GM06990 (cell line): ENCODE measurements around the gene CCDC188.

Source experiments
- DNase-seq: peaks from one replicate; pipeline ENCODE4 v3.0.0-alpha.2; 2011; ENCODE audit not compliant: insufficient read length; ENCODE audit errors: extremely low read depth
- H3K27me3 ChIP-seq: replicated peaks from 2 replicates; pipeline ENCODE4 v1.6.0; 2011; ENCODE audit warnings: low read length; ENCODE audit not compliant: control insufficient read depth, insufficient read depth
- H3K36me3 ChIP-seq: 2 replicates; pipeline ENCODE4 v1.5.1; 2011; ENCODE audit warnings: low read length; ENCODE audit not compliant: control insufficient read depth, insufficient read depth
- H3K4me3 ChIP-seq: replicated peaks from 2 replicates; pipeline ENCODE4 v1.5.1; 2011; ENCODE audit warnings: low read depth, mild to moderate bottlenecking, control low read depth, low read length
- CTCF ChIP-seq: IDR thresholded peaks from 2 replicates; pipeline ENCODE4 v1.5.1; 2011; ENCODE audit warnings: low read length, control low read depth, mild to moderate bottlenecking, inconsistent platforms; ENCODE audit not compliant: insufficient read depth, poor library complexity, severe bottlenecking

Gene CCDC188

GRCh38 chr22:20183101-20183500 lies 32.2 kb upstream of the CCDC188 start:
- TF ChIP-seq CTCF = no peak
- Histone ChIP-seq H3K4me3 (no peak overlapping the region), H3K27me3 (no peaks in the 10 kb centered on the region; the same call in 1 of the 2 replicates), H3K36me3 (no peaks in the 10 kb centered on the region)
- DNase-seq = no peak

- no peaks in the 10 kb centered on the region for H3K36me3 ChIP-seq
- no peaks in the 10 kb centered on the region; the same call in 1 of the 2 replicates for H3K27me3 ChIP-seq
- H3K4me3 ChIP-seq = no peak overlapping the region
- TF ChIP-seq CTCF = no peak
- no peak for DNase-seq
Observed at GRCh38 chr22:20182365-20182764, 31.5 kb upstream of the CCDC188 start.

GRCh38 chr22:20181884-20182236 lies 31.0 kb upstream of the CCDC188 start:
- no peak for TF ChIP-seq CTCF
- no peak for DNase-seq
- no peaks in the 10 kb centered on the region; the same call in 1 of the 2 replicates for H3K27me3 ChIP-seq
- no peaks in the 10 kb centered on the region for H3K36me3 ChIP-seq
- H3K4me3 ChIP-seq = no peak overlapping the region

GRCh38 chr22:20181194-20181883 lies 30.5 kb upstream of the CCDC188 start:
- H3K4me3 ChIP-seq = no peak overlapping the region
- no peaks in the 10 kb centered on the region; the same call in 1 of the 2 replicates for H3K27me3 ChIP-seq
- no peaks in the 10 kb centered on the region for H3K36me3 ChIP-seq
- DNase-seq = no peak
- no peak for TF ChIP-seq CTCF

- Histone ChIP-seq H3K36me3 (no peaks in the 10 kb centered on the region), H3K4me3 (no peak overlapping the region), H3K27me3 (no peaks in the 10 kb centered on the region; the same call in 1 of the 2 replicates)
- no peak for DNase-seq
- no peak for TF ChIP-seq CTCF
Observed at GRCh38 chr22:20180640-20181039, 29.8 kb upstream of the CCDC188 start.

GRCh38 chr22:20180245-20180630 lies 29.4 kb upstream of the CCDC188 start:
- DNase-seq = no peak
- Histone ChIP-seq H3K36me3 (no peaks in the 10 kb centered on the region), H3K27me3 (no peaks in the 10 kb centered on the region; the same call in 1 of the 2 replicates), H3K4me3 (no peak overlapping the region)
- peak; percentile 33 for TF ChIP-seq CTCF
